ENCODE results near the gene TVP23C. TPM values are rescaled to one million over a fixed set of nuclear protein-coding genes. Genes with fewer than 3 reads are reported as not detected.

The TVP23C gene
- total RNA-seq, 4 donors from 2014 or later = 9.9 to 31.7 (median 22.9) TPM

DNA sequence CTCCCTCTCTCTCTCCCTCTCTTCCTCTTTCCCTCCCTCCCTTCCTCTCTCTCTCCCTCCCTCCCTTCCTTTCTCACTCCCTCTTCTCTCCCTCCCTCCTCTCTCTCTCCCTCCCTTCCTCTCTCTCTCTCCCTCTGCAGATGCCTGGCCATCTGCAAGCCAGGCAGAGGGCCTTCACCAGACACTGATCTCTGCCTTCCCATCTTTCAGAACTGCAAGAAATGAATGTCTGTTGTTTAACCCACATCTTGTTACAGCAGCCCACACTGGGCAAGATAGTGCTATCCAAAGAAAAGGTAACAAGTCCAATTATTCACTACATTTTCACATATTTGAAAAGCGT lies 69.6 kb downstream of the TVP23C start:
- H3K27me3 ChIP-seq = no peaks in the 10 kb centered on the region
- no peak overlapping the region for H3K27ac ChIP-seq
- TF ChIP-seq, protein P1, sequence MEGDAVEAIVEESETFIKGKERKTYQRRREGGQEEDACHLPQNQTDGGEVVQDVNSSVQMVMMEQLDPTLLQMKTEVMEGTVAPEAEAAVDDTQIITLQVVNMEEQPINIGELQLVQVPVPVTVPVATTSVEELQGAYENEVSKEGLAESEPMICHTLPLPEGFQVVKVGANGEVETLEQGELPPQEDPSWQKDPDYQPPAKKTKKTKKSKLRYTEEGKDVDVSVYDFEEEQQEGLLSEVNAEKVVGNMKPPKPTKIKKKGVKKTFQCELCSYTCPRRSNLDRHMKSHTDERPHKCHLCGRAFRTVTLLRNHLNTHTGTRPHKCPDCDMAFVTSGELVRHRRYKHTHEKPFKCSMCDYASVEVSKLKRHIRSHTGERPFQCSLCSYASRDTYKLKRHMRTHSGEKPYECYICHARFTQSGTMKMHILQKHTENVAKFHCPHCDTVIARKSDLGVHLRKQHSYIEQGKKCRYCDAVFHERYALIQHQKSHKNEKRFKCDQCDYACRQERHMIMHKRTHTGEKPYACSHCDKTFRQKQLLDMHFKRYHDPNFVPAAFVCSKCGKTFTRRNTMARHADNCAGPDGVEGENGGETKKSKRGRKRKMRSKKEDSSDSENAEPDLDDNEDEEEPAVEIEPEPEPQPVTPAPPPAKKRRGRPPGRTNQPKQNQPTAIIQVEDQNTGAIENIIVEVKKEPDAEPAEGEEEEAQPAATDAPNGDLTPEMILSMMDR (IDR thresholded peaks at IDR 0.05) = no peak
- TF ChIP-seq POLR2A (IDR thresholded peaks at IDR 0.05) (no peak), EP300 (IDR thresholded peaks at IDR 0.05) (no peak)
- H3K4me1 ChIP-seq = peaks cover 0 to 18% (median 15%) of the 10 kb centered on the region in 4 donors
- H3K4me3 ChIP-seq = no peak overlapping the region
- H3K9me3 ChIP-seq = no peaks in the 10 kb centered on the region
- DNase-seq (ENCODE audit: low spot score in 2 of 2) = no peak
- WGBS, 2 donors = 3 to 4% methylated on average over 1 of the region's 1 CpG
- no peaks in the 10 kb centered on the region for H3K36me3 ChIP-seq

DNA sequence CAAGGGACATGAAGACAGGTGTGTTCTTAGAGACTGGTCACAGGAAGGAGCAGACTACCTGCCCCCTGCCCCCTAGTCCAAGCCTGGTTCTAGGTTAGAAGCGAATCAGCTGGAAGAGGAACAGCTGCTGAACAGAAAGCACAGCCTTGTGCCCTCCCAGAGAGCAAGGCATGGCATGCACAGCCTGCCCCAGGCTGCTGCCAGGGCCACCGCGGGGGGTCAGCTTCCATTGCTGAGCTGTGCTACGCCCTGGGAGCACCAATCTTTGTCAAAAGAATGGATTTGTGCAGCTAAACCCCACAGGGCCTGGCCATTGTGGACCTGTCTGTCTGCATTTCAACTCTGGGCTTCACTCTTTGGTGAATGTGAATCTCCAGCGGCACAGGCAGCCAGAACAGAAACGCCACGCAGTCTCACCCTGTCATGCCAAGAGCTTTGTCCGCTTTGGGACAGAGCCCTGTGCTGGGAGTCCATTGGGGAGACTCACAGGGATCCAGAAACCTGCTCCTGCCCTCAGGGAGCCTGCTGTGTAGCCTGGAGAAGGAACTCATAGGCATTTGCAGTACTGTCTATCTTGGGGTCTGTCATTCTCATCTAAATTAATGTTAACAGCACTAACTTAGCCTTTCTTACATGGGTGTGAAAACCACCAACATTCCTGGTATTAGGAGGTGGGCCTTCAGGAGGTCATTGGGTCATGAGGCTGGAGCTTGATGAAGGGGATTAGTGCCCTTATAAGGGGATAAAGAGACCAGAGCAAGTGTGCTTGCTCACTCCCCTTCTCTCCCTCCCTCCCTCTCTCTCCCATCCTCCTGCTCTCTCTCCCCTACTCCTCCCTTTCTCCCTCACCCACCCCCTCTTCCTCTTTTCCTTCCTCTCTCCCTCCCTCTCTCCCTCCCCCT lies 70.2 kb downstream of the TVP23C start:
- no peaks in the 10 kb centered on the region for H3K27me3 ChIP-seq
- whole genome bisulfite sequencing, 2 donors = 80 to 93% methylated on average over 7 to 8 of the region's 8 CpGs
- TF ChIP-seq POLR2A (IDR thresholded peaks at IDR 0.05) (no peak), EP300 (IDR thresholded peaks at IDR 0.05) (no peak)
- TF ChIP-seq, protein P1 (IDR thresholded peaks at IDR 0.05) = no peak
- H3K36me3 ChIP-seq = no peaks in the 10 kb centered on the region
- H3K9me3 ChIP-seq = no peaks in the 10 kb centered on the region
- H3K27ac ChIP-seq = peak overlapping the region in 1 of 4 donors; percentile 1
- no peak for DNase-seq (ENCODE audit: low spot score in 2 of 2)
- peaks cover 0 to 18% (median 15%) of the 10 kb centered on the region in 4 donors for H3K4me1 ChIP-seq
- H3K4me3 ChIP-seq = no peak overlapping the region

DNA sequence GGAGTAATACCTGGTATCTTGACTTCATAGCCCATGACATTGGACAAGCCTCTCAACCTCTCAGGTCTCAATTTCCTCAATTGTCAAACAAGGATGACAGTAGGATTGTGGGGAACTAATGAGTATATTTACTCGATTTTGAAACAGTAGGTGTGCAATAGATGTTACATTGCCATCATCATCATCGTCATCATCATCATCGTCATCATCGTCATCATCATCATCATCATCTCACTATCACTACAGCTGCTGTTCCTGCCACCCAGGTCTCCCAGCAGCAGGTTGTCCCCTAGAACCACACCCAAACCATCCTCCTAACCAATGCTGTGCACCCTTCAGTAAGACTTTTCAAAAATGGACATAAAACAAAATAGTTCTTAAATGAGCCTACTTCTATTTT lies 71.1 kb downstream of the TVP23C start:
- Histone ChIP-seq H3K4me3 (no peak overlapping the region), H3K9me3 (no peaks in the 10 kb centered on the region), H3K4me1 (peaks cover 0 to 18% (median 15%) of the 10 kb centered on the region in 4 donors), H3K27me3 (no peaks in the 10 kb centered on the region), H3K36me3 (no peaks in the 10 kb centered on the region), H3K27ac (peak overlapping the region in 2 of 4 donors; percentile 82 to 91)
- WGBS, 2 donors = 94 to 97% methylated on average over 4 of the region's 4 CpGs
- DNase-seq (ENCODE audit: low spot score in 2 of 2) = no peak
- TF ChIP-seq, protein P1 (IDR thresholded peaks at IDR 0.05) = no peak
- TF ChIP-seq POLR2A (IDR thresholded peaks at IDR 0.05) = no peak
- no peak for TF ChIP-seq EP300 (IDR thresholded peaks at IDR 0.05)

DNA sequence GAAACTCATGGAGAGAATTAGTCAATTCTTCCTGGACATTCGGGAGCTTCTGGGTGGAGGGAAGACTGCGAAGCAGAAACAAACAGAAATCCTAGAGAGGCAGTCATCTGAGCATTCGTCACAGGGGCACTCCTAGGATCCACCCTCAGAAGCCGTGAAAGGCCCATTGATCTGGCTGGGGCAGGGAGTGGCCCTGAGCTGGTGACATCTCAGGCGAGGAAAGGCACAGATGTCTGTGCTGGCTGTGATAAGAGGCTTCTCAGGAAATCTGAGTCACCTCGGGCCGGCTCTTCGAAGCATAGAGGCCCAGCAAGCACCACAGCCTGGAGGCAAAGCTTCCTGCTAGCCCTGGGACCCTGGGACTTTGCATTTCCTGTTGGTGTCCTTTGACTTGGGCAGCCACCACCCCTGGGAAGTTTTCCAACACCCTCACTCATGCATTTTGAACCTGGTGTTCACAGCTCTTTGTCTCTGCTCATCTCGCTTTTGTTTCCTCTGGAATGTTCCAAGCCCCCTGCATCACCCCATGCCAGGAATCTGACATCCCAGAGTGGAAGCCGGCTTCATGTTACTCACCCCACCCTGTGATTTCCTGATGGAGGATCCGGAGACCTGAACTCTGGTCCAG lies 72.5 kb downstream of the TVP23C start:
- no peaks in the 10 kb centered on the region for H3K9me3 ChIP-seq
- no peaks in the 10 kb centered on the region for H3K27me3 ChIP-seq
- H3K27ac ChIP-seq = peak overlapping the region; percentile 11 to 91 (median 78)
- peak; percentile 56 to 68 for DNase-seq (ENCODE audit: low spot score in 2 of 2)
- peaks cover 0 to 18% (median 15%) of the 10 kb centered on the region in 4 donors for H3K4me1 ChIP-seq
- WGBS, 2 donors = 19 to 22% methylated on average over 11 of the region's 11 CpGs
- no peaks in the 10 kb centered on the region for H3K36me3 ChIP-seq
- TF ChIP-seq, protein P1 (IDR thresholded peaks at IDR 0.05) = peak in 1 of 5 experiments; percentile 8
- TF ChIP-seq EP300 (IDR thresholded peaks at IDR 0.05) = peak; percentile 37 to 90
- peak in 1 of 2 donors; percentile 33 for TF ChIP-seq POLR2A (IDR thresholded peaks at IDR 0.05)
- no peak overlapping the region for H3K4me3 ChIP-seq

DNA sequence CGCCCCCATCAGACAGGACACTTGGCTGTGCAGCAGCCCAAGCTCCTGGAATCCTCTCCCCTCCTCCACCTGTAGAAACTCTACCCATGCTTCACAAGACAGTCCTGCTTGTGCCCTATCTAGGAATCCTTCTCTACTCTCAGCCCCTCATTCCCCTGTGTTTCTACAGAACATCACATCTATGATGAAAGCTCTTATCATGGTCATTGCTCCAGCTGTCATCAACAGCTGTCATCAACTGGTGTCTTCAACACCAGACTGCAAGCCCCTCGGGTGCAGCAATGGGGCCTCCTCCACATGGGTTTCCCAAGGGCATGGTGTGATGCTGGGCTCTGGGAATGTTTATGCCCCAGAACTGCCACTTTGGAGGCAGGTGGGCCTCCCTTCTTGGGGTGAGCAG lies 74.7 kb downstream of the TVP23C start:
- no peak overlapping the region for H3K27ac ChIP-seq
- no peak for DNase-seq (ENCODE audit: low spot score in 2 of 2)
- TF ChIP-seq POLR2A (IDR thresholded peaks at IDR 0.05) (no peak), EP300 (IDR thresholded peaks at IDR 0.05) (no peak)
- TF ChIP-seq, protein P1 (IDR thresholded peaks at IDR 0.05) = no peak
- H3K4me1 ChIP-seq = peaks cover 0 to 18% (median 15%) of the 10 kb centered on the region in 4 donors
- WGBS, 2 donors = 93 to 98% methylated on average over 2 of the region's 2 CpGs
- H3K4me3 ChIP-seq = no peak overlapping the region
- H3K36me3 ChIP-seq = no peaks in the 10 kb centered on the region
- no peaks in the 10 kb centered on the region for H3K9me3 ChIP-seq
- no peaks in the 10 kb centered on the region for H3K27me3 ChIP-seq
